HFFc6 (cell line): Measurements from ENCODE around the gene FOSL1. TPM values are rescaled to one million over a fixed set of nuclear protein-coding genes. Genes with fewer than 3 reads are reported as not detected.

Experiments
- DNase-seq: peaks from one replicate; pipeline ENCODE4 v3.0.0-alpha.2; 2018
- H3K27ac Mint-ChIP-seq: 2 replicates; pipeline ENCODE4 v1.8.0; 2020; ENCODE audit warnings: mild to moderate bottlenecking, mixed read lengths
- H3K27me3 Mint-ChIP-seq: 2 replicates; pipeline ENCODE4 v1.8.0; 2021; ENCODE audit warnings: mild to moderate bottlenecking, moderate library complexity, mixed read lengths; ENCODE audit not compliant: insufficient read depth
- H3K36me3 Mint-ChIP-seq: 2 replicates; pipeline ENCODE4 v1.8.0; 2021; ENCODE audit warnings: low read depth, mixed read lengths
- H3K4me1 Mint-ChIP-seq: 2 replicates; pipeline ENCODE4 v1.8.0; 2020; ENCODE audit warnings: low read depth, mixed read lengths
- H3K4me3 Mint-ChIP-seq: 2 replicates; pipeline ENCODE4 v1.8.0; 2020; ENCODE audit warnings: mild to moderate bottlenecking, moderate library complexity, mixed read lengths
- H3K9me3 Mint-ChIP-seq: 2 replicates; pipeline ENCODE4 v1.8.0; 2020; ENCODE audit warnings: mild to moderate bottlenecking, mixed read lengths
- total RNA-seq, 6 experiments: library from RNA; stranded (reverse); fragmentation: NEBNext Ultra II Directional; extraction: Animal tissue kit (Norgen Biotek cat#: 25700); gene quantifications; 2 replicates in 1 of 6; 3 replicates in 5 of 6; pipeline ENCODE4 v1.2.3, GENCODE V29; 2021
- TF ChIP-seq, protein P1 (sequence below): fragments of 200-600 bp; sonication (generic); IDR thresholded peaks from 2 replicates; pipeline ENCODE4 v1.5.0; 2021; ENCODE audit warnings: antibody characterized with exemption, mild to moderate bottlenecking

FOSL1 gene
- total RNA-seq, 6 experiments from 2014 or later, result 134 to 275 (median 234) TPM

DNA sequence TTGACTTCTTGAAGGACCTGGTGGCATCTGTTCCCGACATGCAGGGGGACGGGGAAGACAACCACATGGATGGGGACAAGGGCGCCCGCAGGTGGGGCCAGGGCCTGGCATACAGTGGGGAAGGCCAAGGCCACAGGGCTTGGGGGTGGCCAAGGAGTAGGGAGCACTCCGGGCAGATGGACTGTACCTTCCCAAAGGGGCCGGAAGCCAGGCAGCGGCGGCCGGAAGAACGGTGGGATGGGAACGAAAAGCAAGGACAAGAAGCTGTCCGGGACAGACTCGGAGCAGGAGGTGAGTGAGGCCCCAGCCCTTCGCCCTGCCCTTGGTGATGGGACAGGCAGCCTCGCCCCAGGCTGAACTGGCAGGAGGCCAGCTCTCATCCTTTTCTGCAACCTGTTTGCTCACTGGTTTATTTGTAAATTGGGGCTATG lies 20.2 kb upstream of the FOSL1 start:
- no peak for DNase-seq
- H3K36me3 Mint-ChIP-seq, result peaks cover 50% of the 10 kb centered on the region
- H3K9me3 Mint-ChIP-seq, result no peaks in the 10 kb centered on the region

DNA sequence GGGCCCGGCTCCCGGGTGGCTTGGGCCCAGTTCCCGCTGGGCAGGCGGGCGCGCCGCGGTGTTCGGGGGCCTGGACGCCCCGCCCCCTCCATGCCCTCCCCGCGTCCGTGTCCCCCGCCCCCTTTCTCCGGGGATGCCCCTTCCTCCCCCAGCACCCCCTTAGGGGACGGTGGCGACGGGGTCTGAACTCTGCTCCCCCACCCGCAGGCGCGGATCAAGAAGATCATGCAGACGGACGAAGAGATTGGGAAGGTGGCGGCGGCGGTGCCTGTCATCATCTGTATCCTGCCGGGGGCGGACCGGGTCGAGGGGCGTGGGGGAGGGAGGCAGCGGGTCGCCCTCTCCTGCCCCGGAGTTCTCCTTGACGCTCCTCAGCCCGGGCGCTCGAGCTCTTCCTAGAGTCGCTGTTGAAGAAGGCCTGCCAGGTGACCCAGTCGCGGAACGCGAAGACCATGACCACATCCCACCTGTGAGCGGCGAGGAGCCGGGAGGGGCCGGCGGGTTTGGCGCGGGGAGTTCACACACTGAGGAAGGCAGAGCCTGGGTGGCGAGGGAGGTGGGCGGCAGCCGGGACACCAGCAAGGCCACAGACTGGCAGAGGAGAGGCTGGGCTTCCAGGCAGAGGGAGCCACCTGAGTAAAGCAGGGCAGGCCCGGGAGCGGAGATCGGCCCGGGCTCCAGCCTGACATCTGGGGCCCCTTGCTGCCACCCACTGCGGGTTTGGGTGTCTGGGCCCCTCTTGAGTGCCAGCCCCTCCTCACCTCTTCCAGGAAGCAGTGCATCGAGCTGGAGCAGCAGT lies 19.6 kb upstream of the FOSL1 start:
- no peak for DNase-seq
- Mint-ChIP-seq H3K4me1 (peaks cover 42% of the 10 kb centered on the region), H3K9me3 (no peaks in the 10 kb centered on the region), H3K4me3 (peak overlapping the region; percentile 94), H3K27me3 (peaks cover 4% of the 10 kb centered on the region), H3K27ac (peak overlapping the region; percentile 81), H3K36me3 (peaks cover 48% of the 10 kb centered on the region)
- TF ChIP-seq, protein P1, sequence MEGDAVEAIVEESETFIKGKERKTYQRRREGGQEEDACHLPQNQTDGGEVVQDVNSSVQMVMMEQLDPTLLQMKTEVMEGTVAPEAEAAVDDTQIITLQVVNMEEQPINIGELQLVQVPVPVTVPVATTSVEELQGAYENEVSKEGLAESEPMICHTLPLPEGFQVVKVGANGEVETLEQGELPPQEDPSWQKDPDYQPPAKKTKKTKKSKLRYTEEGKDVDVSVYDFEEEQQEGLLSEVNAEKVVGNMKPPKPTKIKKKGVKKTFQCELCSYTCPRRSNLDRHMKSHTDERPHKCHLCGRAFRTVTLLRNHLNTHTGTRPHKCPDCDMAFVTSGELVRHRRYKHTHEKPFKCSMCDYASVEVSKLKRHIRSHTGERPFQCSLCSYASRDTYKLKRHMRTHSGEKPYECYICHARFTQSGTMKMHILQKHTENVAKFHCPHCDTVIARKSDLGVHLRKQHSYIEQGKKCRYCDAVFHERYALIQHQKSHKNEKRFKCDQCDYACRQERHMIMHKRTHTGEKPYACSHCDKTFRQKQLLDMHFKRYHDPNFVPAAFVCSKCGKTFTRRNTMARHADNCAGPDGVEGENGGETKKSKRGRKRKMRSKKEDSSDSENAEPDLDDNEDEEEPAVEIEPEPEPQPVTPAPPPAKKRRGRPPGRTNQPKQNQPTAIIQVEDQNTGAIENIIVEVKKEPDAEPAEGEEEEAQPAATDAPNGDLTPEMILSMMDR, result no peak

More for the DNA sequence above, 20.2 kb upstream of the FOSL1 start:
- Mint-ChIP-seq H3K4me3 (peak overlapping the region; percentile 94), H3K4me1 (peaks cover 36% of the 10 kb centered on the region), H3K27me3 (peaks cover 4% of the 10 kb centered on the region), H3K27ac (peak overlapping the region; percentile 81)
- TF ChIP-seq, protein P1, result no peak

DNA sequence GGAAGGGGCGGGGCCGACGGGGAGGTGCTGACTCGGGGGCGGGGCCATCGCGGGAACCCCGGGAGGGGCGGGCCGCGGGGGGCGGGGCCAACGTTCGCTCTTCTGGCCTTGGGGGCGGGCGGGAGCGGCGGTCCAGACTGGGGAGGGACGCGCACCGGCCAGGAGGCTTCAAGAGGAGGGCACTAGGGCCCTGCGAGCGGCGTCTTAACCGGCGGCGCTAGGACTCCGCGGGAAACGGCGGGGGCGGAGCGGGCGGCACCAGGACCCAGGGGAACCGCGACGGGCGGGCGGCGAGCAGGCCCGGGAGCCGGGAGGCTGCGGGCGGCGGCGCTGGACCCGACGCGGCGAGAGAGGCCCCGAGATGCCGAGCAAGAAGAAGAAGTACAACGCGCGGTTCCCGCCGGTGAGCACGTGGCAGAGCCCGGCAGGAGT lies 19.0 kb upstream of the FOSL1 start, which contains the start of gene DRAP1:
Gene DRAP1, plus strand, starts transcription at position 286 of the 432 bp plus-strand sequence. Its CDS starts 76 bp downstream, at position 362.
- peak; percentile 97 for DNase-seq
- peak within 1 kb of the TSS; percentile 88 for H3K27ac Mint-ChIP-seq
- peaks cover 48% of the 10 kb centered on the region for H3K4me1 Mint-ChIP-seq
- H3K36me3 Mint-ChIP-seq, result peaks cover 46% of the 10 kb centered on the region
- TF ChIP-seq, protein P1, result no peak
- H3K27me3 Mint-ChIP-seq, result peaks cover 4% of the 10 kb centered on the region
- H3K4me3 Mint-ChIP-seq, result peak within 1 kb of the TSS; percentile 94
- no peaks in the 10 kb centered on the region for H3K9me3 Mint-ChIP-seq

DNA sequence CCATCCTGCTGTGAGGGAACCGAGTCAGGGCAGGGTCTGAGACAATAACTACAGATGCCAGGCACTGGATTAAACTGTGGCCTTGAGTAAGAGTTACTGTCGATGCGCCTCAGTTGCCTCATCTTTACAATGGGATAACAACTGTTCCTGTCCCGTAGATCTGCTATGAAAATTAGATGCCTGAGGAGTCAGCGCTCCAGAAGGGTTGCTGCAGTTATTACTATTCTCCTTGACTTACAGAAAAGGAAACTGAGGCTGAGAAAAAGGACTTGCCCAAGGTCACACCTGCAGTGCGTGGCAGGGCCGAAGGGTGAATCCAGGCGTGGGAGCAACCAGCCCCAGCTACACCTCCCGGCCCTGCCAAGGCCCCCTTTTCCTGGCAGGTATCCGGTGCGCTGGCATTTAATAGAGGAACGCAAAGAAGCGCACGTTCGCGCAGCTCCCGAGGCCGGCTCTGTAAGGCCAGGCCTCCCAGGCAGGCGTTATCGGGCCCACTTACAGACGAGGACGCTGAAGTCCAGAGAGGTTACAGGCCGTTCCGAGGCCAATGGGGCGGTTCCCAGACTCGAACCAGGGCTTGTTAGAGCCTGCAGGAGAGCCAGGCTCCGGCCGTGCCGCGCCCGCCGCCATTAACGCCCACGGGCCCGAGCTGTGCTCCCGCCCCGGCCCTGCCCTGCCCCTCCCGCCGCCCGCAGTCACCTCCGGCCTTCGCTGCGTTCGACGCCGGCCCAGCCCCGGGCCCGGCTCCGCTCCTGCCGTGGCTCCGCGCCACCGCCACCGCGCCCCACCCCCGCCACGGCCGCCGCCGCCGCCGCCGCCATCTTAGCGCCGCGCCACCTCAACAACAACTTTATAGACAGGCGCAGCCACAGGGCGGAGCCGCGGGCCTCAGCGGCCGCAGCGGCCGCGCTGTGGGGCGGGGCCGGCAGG lies 18.3 kb upstream of the FOSL1 start, which contains the start of gene C11orf68:
Gene C11orf68, minus strand, starts transcription at position 852 of the 930 bp plus-strand sequence. Its CDS starts 31 bp downstream, at position 821.
- TF ChIP-seq, protein P1, result no peak
- Mint-ChIP-seq H3K4me1 (peaks cover 48% of the 10 kb centered on the region), H3K27me3 (peaks cover 4% of the 10 kb centered on the region), H3K27ac (peak within 1 kb of the TSS; percentile 88), H3K36me3 (peaks cover 44% of the 10 kb centered on the region), H3K4me3 (peak within 1 kb of the TSS; percentile 94), H3K9me3 (no peaks in the 10 kb centered on the region)
- no peak for DNase-seq

DNA sequence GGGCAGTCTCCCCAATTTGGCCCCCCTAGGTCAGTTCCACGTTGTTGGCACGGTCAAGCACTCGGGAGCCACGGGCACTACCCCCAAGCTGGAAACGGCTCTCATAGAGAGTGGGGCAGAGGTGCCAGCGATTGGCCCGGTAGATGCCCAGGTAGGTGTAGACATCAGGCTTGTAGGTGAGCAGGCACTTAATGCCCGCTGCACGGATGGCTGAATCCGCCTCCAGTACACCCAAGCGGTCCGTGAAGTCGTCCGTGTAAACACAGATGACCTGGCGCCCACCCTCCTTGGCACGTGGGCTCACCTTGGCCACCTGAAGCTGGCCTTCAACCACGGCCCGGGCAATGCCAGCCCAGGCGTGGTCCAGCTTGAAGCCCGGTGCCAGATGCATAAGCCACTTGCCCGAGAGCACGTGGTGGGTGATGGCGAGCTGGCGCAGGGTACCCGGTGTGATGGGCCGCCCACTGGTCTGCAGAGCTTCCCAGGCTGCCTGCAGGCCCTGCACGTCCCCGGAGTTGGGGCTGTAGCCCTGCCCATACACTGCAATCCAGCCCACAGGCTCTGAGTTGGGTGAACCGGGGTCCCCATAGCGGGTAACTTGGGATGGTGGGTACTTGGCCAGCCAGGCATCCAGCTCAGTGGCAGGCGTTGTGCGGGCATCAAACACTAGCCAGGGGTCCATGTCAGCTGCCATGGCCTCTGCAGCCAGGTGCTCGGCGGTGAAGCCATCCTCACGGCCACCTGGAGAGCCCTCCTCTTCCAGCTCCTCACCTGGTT lies 17.4 kb upstream of the FOSL1 start:
- H3K36me3 Mint-ChIP-seq, result peaks cover 36% of the 10 kb centered on the region
- H3K4me3 Mint-ChIP-seq, result peak overlapping the region; percentile 94
- H3K27ac Mint-ChIP-seq, result peak overlapping the region; percentile 99
- H3K9me3 Mint-ChIP-seq, result no peaks in the 10 kb centered on the region
- no peak for DNase-seq
- TF ChIP-seq, protein P1, result no peak
- peaks cover 53% of the 10 kb centered on the region for H3K4me1 Mint-ChIP-seq
- peaks cover 4% of the 10 kb centered on the region for H3K27me3 Mint-ChIP-seq
